K562 (cell line): Measurements from ENCODE around the gene LSM4.

Source experiments
- CBX5 ChIP-seq: IDR thresholded peaks from 2 replicates; pipeline ENCODE4 v1.6.1; 2014; ENCODE audit warnings: low read depth, borderline replicate concordance
- CEBPB ChIP-seq: fragments of 450-650 bp; IDR thresholded peaks from 2 replicates; pipeline ENCODE4 v1.6.1; 2016; ENCODE audit warnings: missing genetic modification characterization, missing compliant biosample characterization
- E2F5 ChIP-seq: sonication (generic); formaldehyde crosslinking; IDR thresholded peaks from 2 replicates; pipeline ENCODE4 v1.8.0; 2022; ENCODE audit warnings: mild to moderate bottlenecking, missing genetic modification reagents
- HNRNPH1 ChIP-seq: fragments of 200-400 bp; formaldehyde crosslinking; optimal IDR thresholded peaks from 2 replicates; pipeline ENCODE3; 2017; ENCODE audit warnings: low read depth, mild to moderate bottlenecking, low read length, moderate library complexity
- RB1 ChIP-seq: fragments of 450-650 bp; IDR thresholded peaks from 2 replicates; pipeline ENCODE4 v1.6.1; 2017; ENCODE audit warnings: low read depth, mild to moderate bottlenecking

GRCh38 chr19:18332917-18333530, 10.1 kb upstream of the LSM4 start:
- TF ChIP-seq RB1 (no peak), CEBPB (tag) (no peak), E2F5 (CRISPR knock-in tag) (no peak), HNRNPH1 (no peak), CBX5 (no peak)
